HG02759 (cell line): ENCODE data around the gene NUTF2.
"Not testable (repeated sequence)": the region's sequence is repeated elsewhere in the genome, so short reads cannot be mapped to it uniquely, and the experiment has no call there.

Source experiments
- ATAC-seq: cut with Tn5 transposase; IDR thresholded peaks from one replicate; pipeline ENCODE4 v1.9.1; 2021; ENCODE audit warnings: mild to moderate bottlenecking, moderate library complexity; ENCODE audit not compliant: unreplicated experiment

NUTF2 gene

GRCh38 chr16:67883146-67883871 is 36.6 kb downstream of the NUTF2 start:
- no peak for ATAC-seq

GRCh38 chr16:67883872-67884261 is 37.1 kb downstream of the NUTF2 start:
- ATAC-seq, result no peak

GRCh38 chr16:67884684-67885083 is 38.0 kb downstream of the NUTF2 start, which contains the start of gene NRN1L:
Gene NRN1L, plus strand, starts transcription at chr16:67884885. Its CDS starts 19 bp downstream, at chr16:67884904.
- ATAC-seq, result no peak

- no peak for ATAC-seq
These were observed 38.8 kb downstream of the NUTF2 start for GRCh38 chr16:67885545-67885944.

- ATAC-seq, result no peak
These were observed 39.2 kb downstream of the NUTF2 start for GRCh38 chr16:67885976-67886375.

- no peak for ATAC-seq
These were observed 39.7 kb downstream of the NUTF2 start for GRCh38 chr16:67886387-67886786.

- no peak for ATAC-seq
These were observed 41.6 kb downstream of the NUTF2 start for GRCh38 chr16:67888331-67888730.

GRCh38 chr16:67892375-67892774 is 45.6 kb downstream of the NUTF2 start:
- no peak for ATAC-seq

GRCh38 chr16:67892899-67893742 is 46.4 kb downstream of the NUTF2 start, which contains the start of gene PSKH1:
Gene PSKH1, plus strand, starts transcription at chr16:67893254. Its CDS starts 15,496 bp downstream, at chr16:67908750.
- ATAC-seq, result peak; percentile 90

GRCh38 chr16:67893743-67894399 is 47.1 kb downstream of the NUTF2 start:
- no peak for ATAC-seq

- no peak for ATAC-seq
These were observed 50.5 kb downstream of the NUTF2 start for GRCh38 chr16:67897231-67897630.

- no peak for ATAC-seq
These were observed 55.0 kb downstream of the NUTF2 start for GRCh38 chr16:67901734-67902133.

GRCh38 chr16:67902831-67903230 is 56.1 kb downstream of the NUTF2 start:
- ATAC-seq, result no peak

- ATAC-seq, result no peak
These were observed 60.9 kb downstream of the NUTF2 start for GRCh38 chr16:67907397-67908180.

- no peak for ATAC-seq
These were observed 62.5 kb downstream of the NUTF2 start for GRCh38 chr16:67909056-67909742.

- ATAC-seq, result no peak
These were observed 63.4 kb downstream of the NUTF2 start for GRCh38 chr16:67910158-67910557.

GRCh38 chr16:67914758-67915495 is 68.2 kb downstream of the NUTF2 start:
- ATAC-seq, result no peak

- ATAC-seq, result not testable (repeated sequence)
These were observed 68.7 kb downstream of the NUTF2 start for GRCh38 chr16:67915496-67915769.

- ATAC-seq, result no peak
These were observed 69.3 kb downstream of the NUTF2 start for GRCh38 chr16:67915831-67916723.
